ENCODE data around the gene TMEM63A. TPM values are rescaled to one million over a fixed set of nuclear protein-coding genes. Genes with fewer than 3 reads are reported as not detected.

TMEM63A gene
- polyA plus RNA-seq, 1 donor from 2014 or later, result not detected

- no peak overlapping the region for H3K27ac ChIP-seq (ENCODE audit: low read length)
- H3K4me2 ChIP-seq (ENCODE audit: low read length), result no peak overlapping the region
- H3K4me3 ChIP-seq (ENCODE audit: low read length), result peak overlapping the region; percentile 87
These were observed 39.8 kb upstream of the TMEM63A start for GRCh38 chr1:225921734-225922709.

More at GRCh38 chr1:225921734-225922709, 39.8 kb upstream of the TMEM63A start:
- no peak overlapping the region for H2AFZ ChIP-seq (ENCODE audit: low read depth, low read length)
- no peaks in the 10 kb centered on the region for H3K36me3 ChIP-seq (ENCODE audit: insufficient read depth, low read length)
- no peak overlapping the region for H3K9ac ChIP-seq (ENCODE audit: low read length)
- no peaks in the 10 kb centered on the region for H3K9me2 ChIP-seq (ENCODE audit: insufficient read depth, low read length)
- H3K9me3 ChIP-seq (ENCODE audit: low read length), result no peaks in the 10 kb centered on the region
- H4K20me1 ChIP-seq (ENCODE audit: insufficient read depth), result no peaks in the 10 kb centered on the region
- TF ChIP-seq EP300 (conservative IDR thresholded peaks at IDR 0.05; ENCODE audit: poor library complexity, severe bottlenecking), result no peak
- TF ChIP-seq MXI1 (conservative IDR thresholded peaks at IDR 0.05; ENCODE audit: poor library complexity, severe bottlenecking), result no peak
- no peak for TF ChIP-seq TAF1 (IDR thresholded peaks at IDR 0.05; ENCODE audit: low read depth)
- TF ChIP-seq SMC3 (conservative IDR thresholded peaks at IDR 0.05; ENCODE audit: poor library complexity), result no peak
- TF ChIP-seq CTCF (IDR thresholded peaks at IDR 0.05; ENCODE audit: poor library complexity, severe bottlenecking), result no peak
- TF ChIP-seq POLR2AphosphoS5 (IDR thresholded peaks at IDR 0.05), result no peak
- TF ChIP-seq REST (IDR thresholded peaks at IDR 0.05; ENCODE audit: borderline replicate concordance), result no peak
- TF ChIP-seq EZH2 (IDR thresholded peaks at IDR 0.05; ENCODE audit: borderline replicate concordance, insufficient read depth, low read length, poor library complexity, severe bottlenecking), result no peak
- no peak for TF ChIP-seq RAD21 (conservative IDR thresholded peaks at IDR 0.05)
- H3K79me2 ChIP-seq (replicated peaks; ENCODE audit: insufficient read depth, low read length), result peaks cover 6% of the 10 kb centered on the region
- no peaks in the 10 kb centered on the region for H3F3A ChIP-seq (ENCODE audit: insufficient read depth, low read length, poor library complexity, severe bottlenecking)
- H3K27me3 ChIP-seq (ENCODE audit: insufficient read depth, low read depth, low read length), result no peaks in the 10 kb centered on the region
